HepG2 (cell line): ENCODE data around the gene TMEM221. TPM values are rescaled to one million over a fixed set of nuclear protein-coding genes. Genes with fewer than 3 reads are reported as not detected.

ENCODE experiments used
- ATF3 ChIP-seq: sonication (generic); formaldehyde crosslinking; IDR thresholded peaks from 2 replicates; pipeline ENCODE4 v1.4.0; 2020; ENCODE audit warnings: missing genetic modification reagents
- ELF3 ChIP-seq: IDR thresholded peaks from 2 replicates; pipeline ENCODE4 v1.6.1; 2016; ENCODE audit warnings: missing genetic modification reagents, missing compliant biosample characterization
- GABPB1 ChIP-seq: IDR thresholded peaks from 2 replicates; pipeline ENCODE4 v1.6.1; 2016; ENCODE audit warnings: mild to moderate bottlenecking, missing genetic modification reagents, moderate library complexity, missing compliant biosample characterization
- HMG20A ChIP-seq: IDR thresholded peaks from 2 replicates; pipeline ENCODE4 v1.6.1; 2016; ENCODE audit warnings: borderline replicate concordance
- HMG20B ChIP-seq: conservative IDR thresholded peaks from 2 replicates; pipeline ENCODE4 v1.6.1; 2016; ENCODE audit warnings: missing genetic modification reagents, missing compliant biosample characterization
- HNRNPUL1 ChIP-seq: fragments of 200-400 bp; formaldehyde crosslinking; IDR thresholded peaks from 2 replicates; pipeline ENCODE4 v1.6.1; 2017; ENCODE audit warnings: low read depth, mild to moderate bottlenecking, low read length, moderate library complexity
- KDM5A ChIP-seq: fragments of 200-600 bp; sonication (generic); IDR thresholded peaks from 2 replicates; pipeline ENCODE4 v1.7.0; 2018; ENCODE audit warnings: antibody characterized with exemption, mild to moderate bottlenecking, low read length, borderline replicate concordance
- RNF2 ChIP-seq: fragments of 450-650 bp; conservative IDR thresholded peaks from 2 replicates; pipeline ENCODE4 v1.6.1; 2016; ENCODE audit warnings: low read depth
- SAP130 ChIP-seq: IDR thresholded peaks from 2 replicates; pipeline ENCODE4 v1.6.1; 2016; ENCODE audit warnings: low read depth
- TBP ChIP-seq: sonication (generic); formaldehyde crosslinking; IDR thresholded peaks from 2 replicates; pipeline ENCODE4 v1.5.0; 2020; ENCODE audit warnings: missing genetic modification reagents
- ZFP91 ChIP-seq: sonication (generic); formaldehyde crosslinking; IDR thresholded peaks from 2 replicates; pipeline ENCODE4 v1.9.0; 2022; ENCODE audit warnings: missing genetic modification reagents, mild to moderate bottlenecking, borderline replicate concordance
- ZNF121 ChIP-seq: sonication (generic); formaldehyde crosslinking; IDR thresholded peaks from 2 replicates; pipeline ENCODE4 v1.5.0; 2020; ENCODE audit warnings: mild to moderate bottlenecking, missing genetic modification reagents
- ZNF556 ChIP-seq: sonication (generic); formaldehyde crosslinking; IDR thresholded peaks from 2 replicates; pipeline ENCODE4 v1.4.0; 2020; ENCODE audit warnings: mild to moderate bottlenecking, missing genetic modification reagents, borderline replicate concordance
- polyA plus RNA-seq, 8 experiments: library from polyadenylated mRNA; depleted of rRNA in 3 of 8; stranded (reverse) in 7 of 8; unstranded in 1 of 8; fragments of >200 nt; fragmentation: Illumina TruSeq in 4 of 8; extraction: Trizol in 4 of 8; gene quantifications; 2 replicates each; pipeline versions ENCODE4 v1.2.1 to v1.2.3, GENCODE V29; 2011 to 2016; ENCODE audit warnings: low read depth in 4 of 8, missing spikeins in 1 of 8, mixed read lengths in 1 of 8; ENCODE audit not compliant: insufficient read depth in 1 of 8
- total RNA-seq, 5 experiments: library from RNA; depleted of rRNA; stranded (reverse); fragments of >200 nt; fragmentation: Illumina TruSeq; extraction: Trizol; gene quantifications; 2 replicates each; pipeline ENCODE4 v1.2.3, GENCODE V29; 2016; ENCODE audit warnings: low read depth in 1 of 5
- TF ChIP-seq, protein P1 (sequence below): sonication (generic); formaldehyde crosslinking; conservative IDR thresholded peaks from 2 replicates; pipeline ENCODE4 v1.4.0; 2020; ENCODE audit warnings: missing genetic modification reagents

Gene TMEM221
- total and polyA plus RNA-seq, 2 of the 13 experiments (the other 11 are each of a cell fraction or from before 2014, with no cell fraction given), result 0.33 to 0.77 TPM

GRCh38 chr19:17419621-17420474 is 28.6 kb downstream of the TMEM221 start, which contains the start of gene MVB12A (continued):
- TF ChIP-seq ZFP91 (CRISPR knock-in tag) (peak; percentile 68; the same call in 1 of the 2 replicates), KDM5A (peak; percentile 57; the same call in 1 of the 2 replicates), ATF3 (0 out of 2 replicates have a peak, but pooled peaks have one; percentile 6), TBP (CRISPR knock-in tag) (no peak), RNF2 (no peak), ZNF556 (CRISPR knock-in tag) (peak; percentile 75; the same call in 1 of the 2 replicates), ZNF121 (0 out of 2 replicates have a peak, but pooled peaks have one; percentile 21), HNRNPUL1 (no peak), GABPB1 (CRISPR knock-in tag) (peak; percentile 99), ELF3 (CRISPR knock-in tag) (peak; percentile 91), SAP130 (CRISPR knock-in tag) (peak; percentile 94), HMG20B (CRISPR knock-in tag) (0 out of 2 replicates have a peak, but pooled peaks have one; percentile 14), HMG20A (CRISPR knock-in tag) (no peak)
- TF ChIP-seq, protein P1, sequence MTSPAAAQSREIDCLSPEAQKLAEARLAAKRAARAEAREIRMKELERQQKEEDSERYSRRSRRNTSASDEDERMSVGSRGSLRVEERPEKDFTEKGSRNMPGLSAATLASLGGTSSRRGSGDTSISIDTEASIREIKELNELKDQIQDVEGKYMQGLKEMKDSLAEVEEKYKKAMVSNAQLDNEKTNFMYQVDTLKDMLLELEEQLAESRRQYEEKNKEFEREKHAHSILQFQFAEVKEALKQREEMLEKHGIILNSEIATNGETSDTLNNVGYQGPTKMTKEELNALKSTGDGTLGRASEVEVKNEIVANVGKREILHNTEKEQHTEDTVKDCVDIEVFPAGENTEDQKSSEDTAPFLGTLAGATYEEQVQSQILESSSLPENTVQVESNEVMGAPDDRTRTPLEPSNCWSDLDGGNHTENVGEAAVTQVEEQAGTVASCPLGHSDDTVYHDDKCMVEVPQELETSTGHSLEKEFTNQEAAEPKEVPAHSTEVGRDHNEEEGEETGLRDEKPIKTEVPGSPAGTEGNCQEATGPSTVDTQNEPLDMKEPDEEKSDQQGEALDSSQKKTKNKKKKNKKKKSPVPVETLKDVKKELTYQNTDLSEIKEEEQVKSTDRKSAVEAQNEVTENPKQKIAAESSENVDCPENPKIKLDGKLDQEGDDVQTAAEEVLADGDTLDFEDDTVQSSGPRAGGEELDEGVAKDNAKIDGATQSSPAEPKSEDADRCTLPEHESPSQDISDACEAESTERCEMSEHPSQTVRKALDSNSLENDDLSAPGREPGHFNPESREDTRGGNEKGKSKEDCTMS (CRISPR knock-in tag), result no peak
